Adrenal gland (tissue), 12 donors: ENCODE results near the gene PIWIL1. TPM values are rescaled to one million over a fixed set of nuclear protein-coding genes. Genes with fewer than 3 reads are reported as not detected.

Experiments used
- DNase-seq, 7 donors: peaks; one replicate each; pipeline ENCODE4 v3.0.0-alpha.2; 2019 to 2020
- H3K27ac ChIP-seq, 5 donors: fragments of 200-600 bp; sonication (generic) in 4 of 5; 1 replicate in 3 of 5; 2 replicates in 2 of 5; pipeline versions ENCODE4 v1.5.1 to v1.8.0; 2016 to 2020; ENCODE audit warnings: mild to moderate bottlenecking in 1 of 5
- H3K27me3 ChIP-seq: fragments of 200-600 bp; 2 replicates; pipeline ENCODE4 v1.8.0; 2021
- H3K36me3 ChIP-seq, 2 donors: fragments of 200-600 bp; replicated peaks in 1 of 2; 1 replicate in 1 of 2; 2 replicates in 1 of 2; pipeline versions ENCODE4 v1.5.1 to v1.8.0; 2018 to 2022
- H3K4me1 ChIP-seq, 2 donors: fragments of 200-600 bp; replicated peaks in 1 of 2; 1 replicate in 1 of 2; 2 replicates in 1 of 2; pipeline versions ENCODE4 v1.5.1 to v1.8.0; 2018 to 2021
- H3K4me3 ChIP-seq, 4 donors: fragments of 200-600 bp; sonication (generic) in 3 of 4; one replicate each; pipeline ENCODE4 v1.5.1; 2016 to 2018
- H3K9me3 ChIP-seq, 3 donors: fragments of 200-600 bp; sonication (generic) in 1 of 3; replicated peaks in 1 of 3; 1 replicate in 2 of 3; 2 replicates in 1 of 3; pipeline versions ENCODE4 v1.5.1 to v1.8.0; 2016 to 2021
- POLR2A ChIP-seq, 2 donors: fragments of 450-650 bp; IDR thresholded peaks; one replicate each; pipeline ENCODE4 v1.6.1; 2017; ENCODE audit warnings: antibody characterized with exemption in 2 of 2, mild to moderate bottlenecking in 2 of 2, moderate library complexity in 1 of 2
- WGBS, 4 donors: extraction: QIAGEN DNeasy Blood & Tissue Kit in 2 of 4; methylation state at CpG; one replicate each; pipeline versions ENCODE4 v1.1.5 to v1.1.7; 2013 to 2017; 5-methylcytosine and 5-hydroxymethylcytosine counted together
- intact Hi-C, 2 donors: fragments of 100-400 bp; cut with DNase I; formaldehyde crosslinking; loops; one replicate each; pipeline versions ENCODE4 v1.14.1 to v1.15.0; 2022 to 2023
- polyA plus RNA-seq, 3 donors: library from polyadenylated mRNA; stranded (reverse); fragments of 200-250 nt in 2 of 3; fragments of 350-450 nt in 1 of 3; fragmentation: Illumina TruSeq in 1 of 3; extraction: RNeasy Lipid Tissue Mini Kit (QIAGEN cat#74804) in 1 of 3; gene quantifications; one replicate each; pipeline ENCODE4 v1.2.3, GENCODE V29; 2013 to 2014
- total RNA-seq, 9 donors: library from RNA; depleted of rRNA in 4 of 9; stranded (reverse); fragments of >200 nt in 4 of 9; fragments of 120-200 nt in 1 of 9; fragmentation: NEBNext Ultra II Directional in 1 of 9; extraction: Animal tissue kit (Norgen Biotek cat#: 25700) in 1 of 9; gene quantifications; one replicate each; pipeline versions ENCODE4 v1.1.0 to v1.2.4, GENCODE V29; 2013 to 2023
- TF ChIP-seq, protein P1 (sequence below), 6 experiments: fragments of 450-650 bp in 4 of 6; fragments of 200-600 bp in 2 of 6; sonication (generic) in 1 of 6; IDR thresholded peaks; 1 replicate in 5 of 6; 2 replicates in 1 of 6; pipeline versions ENCODE4 v1.5.1 to v1.8.0; 2016 to 2021; ENCODE audit warnings: antibody characterized with exemption in 6 of 6, mild to moderate bottlenecking in 2 of 6, moderate library complexity in 1 of 6
- donor health status: healthy with polysubstance abuse.
- donor health status: Bipolar disorder and iron deficiency.
- donor health status: DM: yes; HTN: yes; CAD: no.
- donor health status: DM: no; HTN: no; CAD: no.
- donor health status: DM: no; HTN: no; CAD: no.
- donor health status: DM: yes; HTN: yes; CAD: no.

PIWIL1 gene
- total and polyA plus RNA-seq, 12 donors, result 0.08 to 0.39 (median 0.20) TPM; not detected in 5

- H3K27me3 ChIP-seq, result no peaks in the 10 kb centered on the region
- DNase-seq, result no peak
- no peak overlapping the region for H3K27ac ChIP-seq
- no peaks in the 10 kb centered on the region for H3K9me3 ChIP-seq
- WGBS, 4 donors, result 56 to 71% (median 61%) methylated on average over 3 of the region's 3 CpGs
- no peaks in the 10 kb centered on the region for H3K4me1 ChIP-seq
- intact Hi-C loops, result no loop called here
- H3K4me3 ChIP-seq, result no peak overlapping the region
- no peaks in the 10 kb centered on the region for H3K36me3 ChIP-seq
- TF ChIP-seq POLR2A (IDR thresholded peaks at IDR 0.05), result no peak
- TF ChIP-seq, protein P1, sequence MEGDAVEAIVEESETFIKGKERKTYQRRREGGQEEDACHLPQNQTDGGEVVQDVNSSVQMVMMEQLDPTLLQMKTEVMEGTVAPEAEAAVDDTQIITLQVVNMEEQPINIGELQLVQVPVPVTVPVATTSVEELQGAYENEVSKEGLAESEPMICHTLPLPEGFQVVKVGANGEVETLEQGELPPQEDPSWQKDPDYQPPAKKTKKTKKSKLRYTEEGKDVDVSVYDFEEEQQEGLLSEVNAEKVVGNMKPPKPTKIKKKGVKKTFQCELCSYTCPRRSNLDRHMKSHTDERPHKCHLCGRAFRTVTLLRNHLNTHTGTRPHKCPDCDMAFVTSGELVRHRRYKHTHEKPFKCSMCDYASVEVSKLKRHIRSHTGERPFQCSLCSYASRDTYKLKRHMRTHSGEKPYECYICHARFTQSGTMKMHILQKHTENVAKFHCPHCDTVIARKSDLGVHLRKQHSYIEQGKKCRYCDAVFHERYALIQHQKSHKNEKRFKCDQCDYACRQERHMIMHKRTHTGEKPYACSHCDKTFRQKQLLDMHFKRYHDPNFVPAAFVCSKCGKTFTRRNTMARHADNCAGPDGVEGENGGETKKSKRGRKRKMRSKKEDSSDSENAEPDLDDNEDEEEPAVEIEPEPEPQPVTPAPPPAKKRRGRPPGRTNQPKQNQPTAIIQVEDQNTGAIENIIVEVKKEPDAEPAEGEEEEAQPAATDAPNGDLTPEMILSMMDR (IDR thresholded peaks at IDR 0.05), result no peak
These were observed 21.4 kb upstream of the PIWIL1 start for GRCh38 chr12:130316251-130316650.

DNA sequence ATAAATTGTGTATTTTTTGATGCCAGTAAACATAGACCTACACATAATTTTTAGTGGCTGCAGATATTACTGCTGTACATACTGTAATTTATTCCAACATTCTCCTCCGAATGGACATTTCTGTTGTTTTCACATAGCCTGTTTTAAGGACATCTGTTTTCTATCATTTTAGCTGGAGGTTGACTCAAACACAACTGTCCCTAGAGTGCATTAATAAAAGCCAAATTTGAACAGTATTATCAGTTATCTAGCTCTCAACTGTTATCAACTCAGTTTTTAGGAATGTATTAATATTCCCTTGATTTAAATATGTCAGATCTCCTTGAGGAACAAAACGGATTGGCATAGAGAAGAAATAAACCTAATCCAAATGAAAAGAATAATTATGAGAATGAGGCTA, 17.2 kb upstream of the PIWIL1 start:
- TF ChIP-seq, protein P1 (IDR thresholded peaks at IDR 0.05), result no peak
- no peak for TF ChIP-seq POLR2A (IDR thresholded peaks at IDR 0.05)
- no peak for DNase-seq
- Histone ChIP-seq H3K4me3 (no peak overlapping the region), H3K27ac (no peak overlapping the region), H3K9me3 (no peaks in the 10 kb centered on the region), H3K4me1 (no peaks in the 10 kb centered on the region), H3K27me3 (no peaks in the 10 kb centered on the region), H3K36me3 (no peaks in the 10 kb centered on the region)
- 39 to 53% (median 45%) methylated on average over 2 of the region's 2 CpGs for WGBS, 4 donors
- intact Hi-C loops, result no loop called here

- intact Hi-C loops, result no loop called here
- Histone ChIP-seq H3K4me3 (no peak overlapping the region), H3K36me3 (no peaks in the 10 kb centered on the region), H3K27ac (no peak overlapping the region), H3K9me3 (no peaks in the 10 kb centered on the region), H3K27me3 (no peaks in the 10 kb centered on the region), H3K4me1 (no peaks in the 10 kb centered on the region)
- DNase-seq, result no peak
- WGBS, 4 donors, result 71 to 80% (median 74%) methylated on average over 3 of the region's 3 CpGs
- TF ChIP-seq POLR2A (IDR thresholded peaks at IDR 0.05), result no peak
- TF ChIP-seq, protein P1 (IDR thresholded peaks at IDR 0.05), result no peak
These were observed 15.4 kb upstream of the PIWIL1 start for GRCh38 chr12:130322263-130322662.

GRCh38 chr12:130330685-130331084, 7.0 kb upstream of the PIWIL1 start:
- intact Hi-C loops, result loop anchor here in 1 of 2 donors (5.0 kb wide), 1 partner anchor 288 kb away; no protein-coding TSS in a partner anchor

More at GRCh38 chr12:130330685-130331084, 7.0 kb upstream of the PIWIL1 start:
- no peak for DNase-seq
- Histone ChIP-seq H3K27ac (no peak overlapping the region), H3K4me3 (no peak overlapping the region), H3K4me1 (no peaks in the 10 kb centered on the region), H3K36me3 (no peaks in the 10 kb centered on the region), H3K9me3 (no peaks in the 10 kb centered on the region), H3K27me3 (no peaks in the 10 kb centered on the region)
- no peak for TF ChIP-seq POLR2A (IDR thresholded peaks at IDR 0.05)
- TF ChIP-seq, protein P1 (IDR thresholded peaks at IDR 0.05), result no peak
- 62 to 80% (median 73%) methylated on average over 7 to 9 of the region's 9 CpGs for WGBS, 4 donors
